Limb (tissue), 2 donors: ENCODE data around the gene MPV17L.
"Not testable (repeated sequence)": the region's sequence is repeated elsewhere in the genome, so short reads cannot be mapped to it uniquely, and the experiment has no call there.

Experiments used
- DNase-seq, 2 donors: peaks; one replicate each; pipeline ENCODE4 v3.0.0-alpha.2; 2016; ENCODE audit errors: extremely low spot score in 2 of 2

The MPV17L gene

DNA sequence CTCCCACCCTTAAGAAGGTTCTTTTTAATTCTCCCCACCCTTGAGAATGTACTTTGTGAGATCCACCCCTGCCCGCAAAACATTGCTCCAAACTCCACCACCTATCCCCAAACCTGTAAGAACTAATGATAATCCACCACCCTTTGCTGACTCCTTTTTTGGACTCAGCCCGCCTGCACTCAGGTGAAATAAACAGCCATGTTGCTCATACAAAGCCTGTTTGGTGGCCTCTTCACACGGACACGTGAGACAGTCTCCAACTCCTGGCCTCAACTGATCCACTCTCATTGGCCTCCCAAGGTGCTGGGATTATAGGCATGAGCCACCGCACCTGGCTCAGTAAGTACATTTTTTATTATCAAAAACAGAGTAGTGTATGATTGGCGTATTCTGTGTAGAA, 13.9 kb downstream of the MPV17L start:
- not testable (repeated sequence) for DNase-seq

DNA sequence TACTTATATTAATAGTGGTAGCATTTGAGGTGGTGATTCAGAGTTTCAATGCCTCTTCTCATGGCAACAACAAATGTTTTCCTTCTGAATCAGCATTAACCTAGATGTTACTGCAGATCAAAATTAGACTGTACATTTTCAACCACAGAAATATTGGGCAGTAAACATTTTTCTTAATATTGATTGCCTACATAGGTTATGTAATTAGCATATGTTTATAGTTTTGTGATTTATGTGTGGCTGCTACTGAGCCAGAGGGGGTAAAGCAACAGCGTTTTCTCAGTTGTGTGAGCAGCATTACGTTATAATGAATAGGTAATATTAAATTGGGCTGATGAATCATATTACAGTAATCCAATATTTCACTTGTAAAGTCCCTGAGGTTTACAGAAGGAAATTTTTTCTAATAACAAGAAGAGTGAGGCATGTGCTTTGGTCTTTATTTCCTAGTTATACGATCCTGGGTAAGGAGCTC, 20.0 kb downstream of the MPV17L start:
- DNase-seq: no peak

DNA sequence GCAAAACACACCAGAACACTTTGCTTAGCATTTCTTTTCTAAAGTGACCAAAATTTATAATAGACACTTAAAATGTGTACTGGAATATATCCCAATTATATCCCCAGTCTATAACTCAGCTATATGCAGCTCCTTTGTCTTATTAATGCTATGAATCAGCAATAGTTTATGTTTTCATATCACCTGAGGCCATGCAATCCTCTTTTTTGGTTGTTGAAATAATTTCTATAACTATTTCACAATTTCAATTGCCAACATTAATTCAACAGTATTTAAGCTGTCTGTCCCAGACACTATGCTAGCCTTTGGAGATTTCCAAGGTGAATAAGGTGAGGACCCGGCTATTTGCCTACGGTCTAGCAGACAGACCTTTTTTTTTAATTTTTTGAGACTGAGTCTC, 21.6 kb downstream of the MPV17L start:
- no peak for DNase-seq

DNA sequence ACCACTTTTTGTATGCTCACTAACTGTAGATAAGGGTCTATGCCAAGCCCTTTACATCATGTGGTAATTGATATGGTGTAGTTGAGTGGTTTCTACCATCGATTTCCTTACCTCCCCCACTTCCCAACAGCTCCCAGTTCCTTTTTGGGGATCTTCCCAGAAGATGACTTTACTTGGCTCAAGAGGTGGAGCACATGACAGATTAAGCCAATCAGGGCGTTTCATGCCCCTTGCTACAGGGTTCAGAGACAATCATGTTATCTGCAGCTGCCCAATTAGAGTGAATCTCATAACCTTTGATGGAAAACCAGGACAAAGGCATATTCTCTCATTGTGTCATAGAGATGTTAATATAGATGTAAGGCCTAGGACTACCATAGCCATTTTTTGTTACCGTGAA, 22.7 kb downstream of the MPV17L start:
- DNase-seq: no peak

DNA sequence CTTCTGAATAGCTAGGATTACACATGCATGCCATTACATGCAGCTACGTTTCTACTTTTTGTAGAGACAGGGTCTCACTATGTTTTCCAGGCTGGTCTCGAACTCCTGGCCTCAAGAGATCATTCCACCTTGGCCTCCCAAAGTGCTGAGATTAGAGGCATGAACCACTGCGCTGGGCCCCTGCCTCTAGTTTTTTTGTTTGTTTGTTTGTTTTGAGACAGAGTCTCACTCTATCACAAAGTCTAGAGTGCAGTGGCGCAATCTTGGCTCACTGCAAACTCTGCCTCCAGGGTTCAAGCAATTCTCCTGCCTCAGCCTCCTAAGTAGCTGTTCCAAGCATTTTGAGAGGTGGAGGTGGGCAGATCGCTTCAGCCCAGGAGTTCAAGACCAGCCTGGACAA, 26.1 kb downstream of the MPV17L start:
- not testable (repeated sequence) for DNase-seq

DNA sequence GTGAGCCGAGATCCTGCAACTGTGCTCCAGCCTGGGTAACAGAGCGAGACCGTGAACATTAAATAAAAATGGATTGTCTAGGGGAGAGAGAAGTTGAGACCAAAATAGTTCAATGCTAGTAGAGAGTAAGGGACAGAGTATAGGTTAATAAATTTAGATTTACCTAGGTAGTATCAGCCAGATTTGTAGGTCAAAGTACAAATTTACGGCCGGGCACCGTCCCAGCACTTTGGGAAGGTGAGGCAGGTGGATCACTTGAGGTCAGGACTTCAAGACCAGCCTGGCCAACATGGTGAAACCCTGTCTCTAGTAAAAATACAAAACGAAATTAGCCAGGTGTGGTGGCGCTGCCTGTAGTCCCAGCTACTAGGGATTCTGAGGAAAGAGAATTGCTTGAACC, 26.7 kb downstream of the MPV17L start:
- no peak for DNase-seq

DNA sequence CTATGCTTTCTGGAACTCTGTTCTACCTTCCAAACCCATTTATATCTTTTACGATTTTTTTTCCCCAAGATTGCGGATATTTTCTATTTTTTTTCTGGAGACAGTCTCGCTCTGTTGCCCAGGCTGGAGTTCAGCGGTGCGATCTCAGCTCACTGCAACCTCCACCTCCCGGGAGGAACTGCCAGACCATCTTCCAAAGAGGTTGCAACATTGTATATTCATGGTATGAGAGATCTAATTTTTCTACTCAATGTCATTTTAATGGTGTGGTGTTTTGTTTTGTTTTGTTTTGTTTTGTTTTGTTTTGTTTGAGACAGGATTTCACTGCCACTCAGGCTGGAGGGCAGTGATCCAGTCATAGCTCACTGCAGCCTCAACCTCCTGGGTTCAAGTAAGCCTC, 30.3 kb downstream of the MPV17L start:
- no peak for DNase-seq

DNA sequence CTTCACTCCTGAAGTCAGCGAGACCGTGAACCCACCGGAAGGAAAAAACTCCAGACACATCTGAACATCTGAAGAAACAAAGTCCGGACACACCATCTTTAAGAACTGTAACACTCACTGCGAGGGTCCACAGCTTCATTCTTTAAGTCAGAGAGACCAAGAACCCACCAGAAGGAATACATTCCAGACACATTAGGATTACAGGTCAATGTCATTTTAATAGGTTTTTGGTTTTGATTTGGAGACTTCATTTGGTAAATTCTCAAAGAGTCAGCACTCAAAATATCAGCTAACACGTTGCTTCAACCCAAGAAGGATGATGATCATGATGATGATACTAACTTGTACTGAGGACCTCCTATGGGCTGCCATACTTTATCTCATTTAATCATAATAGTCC, 31.2 kb downstream of the MPV17L start:
- no peak for DNase-seq

DNA sequence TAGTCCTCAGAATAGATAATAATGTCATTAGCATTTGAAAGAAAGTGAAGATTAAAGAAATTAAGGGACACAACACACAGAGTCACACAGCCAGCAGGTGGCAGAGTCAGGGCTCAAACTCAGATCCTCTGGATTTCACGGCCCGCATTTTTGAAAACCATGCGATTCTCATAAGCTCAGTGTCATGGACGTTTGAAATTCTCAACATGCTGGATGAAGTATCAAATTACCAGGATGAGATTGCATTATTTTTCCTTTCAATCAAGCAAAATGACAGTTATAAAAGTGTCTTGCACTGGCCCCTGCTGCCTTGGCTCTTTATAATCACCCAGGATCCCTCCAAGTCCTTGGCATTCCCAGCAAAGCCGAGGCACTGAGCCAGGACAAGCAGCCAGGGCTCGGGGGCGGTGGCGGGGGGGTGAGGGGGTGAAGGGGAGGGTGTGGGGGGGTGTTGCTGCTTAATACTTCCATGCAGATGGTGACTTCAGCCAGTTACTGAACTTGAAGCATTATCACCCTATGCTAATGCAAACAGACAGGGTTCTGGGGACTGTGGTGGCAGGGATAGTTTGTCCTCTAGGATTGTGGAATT, 32.2 kb downstream of the MPV17L start:
- peak; percentile 75 to 79 for DNase-seq

DNA sequence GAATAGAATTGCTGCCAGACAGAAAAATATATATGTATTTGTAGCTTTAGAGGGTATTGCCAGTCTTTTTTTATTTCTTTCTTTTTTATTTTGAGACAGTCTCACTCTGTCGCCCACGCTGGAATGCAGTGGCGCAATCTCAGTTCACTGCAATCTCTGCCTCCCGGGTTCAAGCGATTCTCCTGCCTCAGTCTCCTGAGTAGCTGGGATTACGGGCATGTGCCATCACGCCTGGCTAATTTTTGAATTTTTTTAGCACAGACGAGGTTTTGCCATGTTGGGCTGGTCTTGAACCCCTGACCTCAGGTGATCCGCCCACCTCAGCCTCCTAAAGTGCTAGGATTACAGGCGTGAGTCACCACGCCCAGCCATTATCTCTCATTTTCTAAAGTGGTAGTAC, 35.3 kb downstream of the MPV17L start:
- not testable (repeated sequence) for DNase-seq

DNA sequence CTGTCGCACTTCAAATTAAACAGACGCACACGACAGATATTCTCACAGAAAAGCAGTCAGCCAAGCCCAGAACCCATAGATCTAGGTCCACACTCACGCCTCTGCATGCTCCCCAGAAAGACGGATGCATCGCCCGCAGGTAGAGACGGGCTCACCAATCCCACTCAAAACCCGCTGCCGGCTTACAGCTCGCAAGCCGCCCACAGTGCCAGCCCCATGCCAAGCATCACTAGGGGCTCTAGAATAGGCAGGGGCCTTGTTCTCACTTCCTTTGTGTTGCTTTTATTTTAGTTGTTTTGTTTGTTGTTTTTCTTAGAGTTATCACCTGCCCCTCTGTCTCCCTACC, 38.5 kb downstream of the MPV17L start:
- DNase-seq: no peak

DNA sequence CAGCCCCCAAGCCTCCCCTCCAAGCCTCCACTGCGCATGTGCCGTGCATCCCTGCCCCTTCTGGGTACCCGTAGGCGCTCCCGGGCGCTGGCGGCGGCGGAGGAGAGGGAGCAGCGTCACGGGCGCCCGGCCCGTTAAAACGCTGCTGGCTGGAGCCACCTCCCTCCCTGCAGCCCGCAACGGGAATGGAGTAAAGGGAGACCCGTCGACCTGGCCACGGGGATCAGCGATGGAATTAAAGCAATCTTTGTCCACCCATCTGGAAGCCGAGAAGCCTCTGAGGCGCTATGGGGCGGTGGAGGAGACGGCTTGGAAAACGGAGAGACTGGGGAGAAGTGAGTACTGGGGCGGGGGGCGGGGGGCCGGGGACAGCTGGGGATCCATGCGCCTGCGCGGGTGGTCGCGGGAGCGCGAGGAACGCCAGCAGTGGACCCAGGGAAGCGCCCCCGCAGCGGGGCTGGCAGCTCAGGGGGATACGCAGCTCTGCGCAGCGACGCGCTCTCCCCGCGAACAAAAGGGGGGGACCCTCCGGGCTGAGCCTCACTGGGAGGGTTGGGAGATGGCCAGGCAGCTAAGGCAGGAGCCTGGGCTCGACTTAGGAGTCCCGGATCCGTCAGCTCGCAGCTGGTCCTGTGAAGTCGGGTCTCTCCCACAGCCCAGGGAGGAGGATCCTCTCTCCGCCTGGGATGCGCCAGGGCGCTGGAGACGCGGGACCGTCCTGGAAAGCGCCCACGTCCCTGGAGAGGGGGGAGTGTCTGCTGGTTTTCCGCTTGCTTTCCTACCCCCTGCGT, 39.1 kb downstream of the MPV17L start, which contains the start of gene BMERB1:
BMERB1 (plus strand) TSS at position 164 of the 791 bp plus-strand sequence; CDS start at position 230, 66 bp downstream.
- DNase-seq: peak; percentile 59 to 89

DNA sequence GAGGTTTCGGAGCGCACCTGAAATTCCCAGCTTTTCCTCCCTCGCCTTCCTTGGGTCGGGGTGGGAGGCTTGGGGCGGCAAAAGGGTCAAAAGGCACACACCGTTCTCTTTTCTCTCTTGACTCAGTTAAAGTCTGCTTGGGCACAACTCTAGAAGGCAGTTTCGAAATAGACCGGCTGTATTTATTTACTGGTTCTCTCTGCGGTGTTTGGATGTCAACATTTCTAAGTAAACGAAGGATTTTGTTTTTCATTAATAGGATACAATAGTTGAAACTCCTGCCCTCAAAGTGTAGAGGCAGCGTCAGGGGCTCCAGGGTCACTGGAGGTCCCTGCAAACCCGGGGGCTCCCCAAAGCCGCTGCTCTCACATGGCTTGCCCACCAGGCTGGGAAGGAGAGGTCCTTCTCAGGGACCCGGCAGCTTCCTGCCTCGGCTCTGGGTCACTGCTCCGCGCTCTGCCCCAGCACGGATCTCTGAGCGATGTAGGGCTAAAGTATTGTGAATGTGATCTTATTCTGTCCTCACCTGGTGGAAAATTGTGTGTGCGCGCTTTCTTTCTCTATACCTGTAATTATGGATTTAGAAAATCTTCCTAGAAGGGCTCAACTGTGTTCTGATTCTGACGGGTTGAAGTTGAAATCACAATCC, 39.8 kb downstream of the MPV17L start:
- peak in 1 of 2 donors; percentile 32 for DNase-seq

DNA sequence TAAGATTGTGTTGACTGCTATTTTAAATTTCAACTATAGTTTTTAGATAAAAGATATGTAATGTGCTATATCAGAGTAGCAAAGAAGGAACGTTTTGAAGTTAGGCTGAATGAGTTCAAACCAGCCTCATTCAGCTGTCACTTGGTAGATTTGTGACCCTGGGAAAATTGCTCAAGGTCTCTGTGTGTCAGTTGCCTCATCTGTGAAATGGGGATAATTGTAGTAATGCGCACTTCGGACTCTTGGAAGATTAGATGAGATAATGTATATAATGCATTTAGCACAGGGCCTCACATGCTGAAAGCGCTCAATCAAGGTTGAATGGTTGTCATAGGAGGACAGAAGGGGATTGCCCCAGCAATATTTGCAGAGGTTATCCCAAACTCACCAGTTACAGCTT, 43.5 kb downstream of the MPV17L start:
- DNase-seq: no peak

DNA sequence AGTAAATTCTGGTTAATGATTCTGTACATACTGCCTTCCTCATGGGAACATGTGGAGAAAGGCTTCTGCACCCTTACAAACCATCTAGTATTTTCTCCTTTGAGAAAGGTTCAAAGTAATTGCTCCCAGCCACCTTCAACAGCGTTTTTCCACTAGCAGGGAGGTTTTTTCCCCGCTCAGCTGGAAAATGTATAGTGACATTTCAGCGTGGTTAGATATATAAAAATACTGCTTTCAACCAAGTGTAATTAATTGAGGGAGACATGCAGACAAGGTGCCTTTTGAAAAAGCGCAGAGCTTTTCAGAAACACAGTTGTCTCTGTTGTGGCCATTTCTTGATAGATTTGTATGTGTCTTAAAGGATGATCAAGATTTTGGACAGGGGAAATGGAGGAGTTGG, 44.0 kb downstream of the MPV17L start:
- DNase-seq: no peak

DNA sequence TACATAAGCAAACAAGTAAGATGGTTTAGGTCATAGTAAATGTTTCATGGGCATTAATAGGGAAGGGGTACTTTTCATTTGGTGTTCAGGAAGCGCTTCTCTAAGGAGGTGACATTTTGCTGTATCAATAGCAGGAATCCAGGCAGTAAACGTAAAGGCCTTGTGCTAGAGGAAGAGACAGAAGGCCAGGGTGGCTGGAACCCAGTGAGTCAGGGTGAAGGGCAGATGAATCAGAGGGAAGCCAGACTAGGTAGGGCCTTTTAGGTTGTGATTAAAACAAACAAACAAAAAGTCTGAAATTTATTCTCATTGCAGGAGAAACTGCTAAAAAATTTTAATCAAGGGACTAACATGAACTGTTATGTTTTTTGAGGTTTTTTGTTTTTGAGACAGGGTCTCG, 45.3 kb downstream of the MPV17L start:
- DNase-seq: no peak

DNA sequence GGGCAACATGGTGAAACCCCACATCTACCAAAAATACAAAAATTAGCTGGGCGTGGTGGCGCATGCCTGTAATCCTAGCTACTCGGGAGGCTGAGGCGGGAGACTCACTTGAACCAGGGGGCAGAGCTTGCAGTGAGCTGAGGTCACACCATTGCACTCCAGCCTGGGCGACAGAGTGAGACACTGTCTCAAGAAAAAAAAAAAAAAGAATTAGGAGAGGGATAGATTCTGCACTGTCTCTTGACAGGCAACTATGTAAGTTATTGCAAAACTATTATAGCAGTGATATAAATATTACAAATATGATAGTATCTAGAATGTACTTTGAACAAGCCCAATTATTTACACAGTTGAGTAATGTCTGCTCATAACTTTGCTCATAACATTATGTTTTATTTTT, 46.6 kb downstream of the MPV17L start:
- not testable (repeated sequence) for DNase-seq

DNA sequence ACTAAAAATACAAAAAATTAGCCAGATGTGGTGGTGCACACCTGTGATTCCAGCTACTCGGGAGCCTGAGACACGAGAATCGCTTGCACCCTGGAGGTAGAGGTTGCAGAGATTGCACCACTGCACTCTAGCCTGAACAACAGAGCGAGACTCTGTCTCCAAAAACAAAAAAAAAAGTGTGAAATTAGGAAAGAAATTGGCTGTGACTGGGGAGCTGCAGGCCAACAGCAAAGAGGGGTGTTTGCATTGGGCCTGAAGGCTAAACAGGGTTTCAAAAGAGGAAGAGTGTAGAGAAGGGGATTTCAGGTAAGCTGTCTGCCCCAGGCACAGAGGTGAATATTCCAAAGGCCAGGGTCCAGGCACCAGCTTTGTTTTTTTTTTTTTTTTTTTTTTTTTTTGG, 48.2 kb downstream of the MPV17L start:
- DNase-seq: no peak

DNA sequence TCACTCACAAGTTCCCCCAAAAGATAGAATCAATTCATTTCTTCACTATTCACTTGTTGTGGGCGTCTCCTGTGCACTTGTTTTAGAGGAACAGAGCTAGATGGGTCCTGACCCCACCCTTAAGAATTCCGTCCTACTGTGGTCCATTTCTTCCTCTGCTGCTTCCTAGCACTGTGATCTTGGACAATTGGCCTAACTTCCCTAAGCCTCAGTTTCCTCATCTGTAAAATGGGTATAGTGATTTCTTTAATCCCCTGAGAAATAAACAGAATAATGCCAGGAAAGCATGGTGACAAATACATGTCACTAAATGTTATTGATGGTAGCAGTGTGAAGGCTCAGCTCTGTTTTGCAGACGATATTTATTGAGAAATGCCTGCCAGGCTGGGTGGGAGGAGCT, 48.7 kb downstream of the MPV17L start:
- no peak for DNase-seq

DNA sequence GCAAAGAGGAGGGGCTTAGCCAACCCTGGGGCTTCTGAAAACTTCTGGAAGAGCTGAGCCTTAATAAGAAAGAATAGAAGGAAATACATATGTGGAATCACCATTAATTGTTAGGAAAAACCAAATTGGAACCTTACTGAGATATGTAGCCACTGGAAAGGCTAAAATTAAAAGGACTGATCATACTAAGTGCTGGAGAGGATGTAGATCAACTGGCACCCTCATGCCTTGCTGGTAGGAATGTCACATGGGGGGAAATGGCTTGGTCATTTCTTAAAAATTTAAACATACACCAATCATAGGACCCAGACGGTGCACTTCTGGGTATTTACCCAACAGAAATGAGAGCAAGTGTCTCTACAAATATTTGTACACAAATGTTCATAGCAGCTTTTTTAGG, 49.9 kb downstream of the MPV17L start:
- no peak for DNase-seq

DNA sequence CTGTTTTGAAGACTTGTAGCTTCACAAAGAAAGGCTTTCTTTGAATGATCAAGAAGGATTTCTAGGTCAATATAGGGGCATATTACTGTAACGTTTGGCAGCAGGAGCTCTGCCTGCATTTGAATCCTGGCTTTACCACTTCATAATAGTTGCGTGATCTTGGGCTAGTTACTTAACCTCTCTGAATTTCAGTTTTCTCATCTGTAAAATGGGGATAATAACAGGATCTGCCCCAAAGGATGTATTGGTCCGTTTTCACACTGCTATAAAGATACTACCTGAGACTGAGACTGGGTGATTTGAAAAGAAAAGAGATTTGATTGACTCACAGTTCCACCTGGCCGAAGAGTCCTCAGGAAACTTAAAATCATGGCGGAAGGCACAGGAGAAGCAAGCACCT, 51.3 kb downstream of the MPV17L start:
- no peak for DNase-seq

DNA sequence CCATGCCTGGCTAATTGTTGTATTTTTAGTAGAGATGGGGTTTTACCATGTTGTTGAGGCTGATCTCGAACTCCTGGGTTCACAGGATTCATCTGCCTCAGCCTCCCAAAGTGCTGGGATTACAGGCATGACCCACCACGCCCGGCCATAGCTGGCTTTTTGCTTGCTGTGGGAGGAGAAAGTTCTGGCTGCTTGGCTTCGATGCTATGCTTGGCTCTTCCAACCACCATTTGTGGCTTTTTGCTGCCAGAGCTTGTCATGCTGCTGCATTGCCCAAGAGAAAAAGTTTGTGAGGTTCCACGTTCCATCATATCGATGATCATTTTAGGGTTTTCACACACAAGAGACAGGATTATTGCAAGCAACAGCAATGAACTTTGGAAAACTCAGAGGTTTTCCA, 55.1 kb downstream of the MPV17L start:
- DNase-seq: no peak
